ENCODE data around the gene RPS6KA5. TPM values are rescaled to one million over a fixed set of nuclear protein-coding genes. Genes with fewer than 3 reads are reported as not detected.
"Not testable (repeated sequence)": the region's sequence is repeated elsewhere in the genome, so short reads cannot be mapped to it uniquely, and the experiment has no call there.

Gene RPS6KA5
- total RNA-seq, 1 donor from 2014 or later = 3.6 TPM

DNA sequence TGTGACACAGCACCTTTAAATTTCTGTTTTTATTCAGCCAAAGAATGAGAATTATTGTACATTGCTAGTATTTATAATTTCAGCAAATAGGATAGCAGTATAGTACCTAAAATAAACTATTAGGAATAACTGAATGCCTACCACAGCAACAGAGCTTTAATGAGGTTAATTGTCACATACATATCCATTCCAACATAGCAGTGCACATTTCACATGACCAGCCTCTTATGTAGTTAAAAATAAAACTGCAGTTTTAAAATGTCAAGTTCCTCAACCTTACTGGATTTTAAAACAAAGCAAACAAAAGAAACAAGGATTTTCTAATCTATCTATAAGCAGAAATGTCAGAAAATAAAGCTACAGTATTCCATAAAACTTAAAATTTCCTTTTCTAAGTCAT lies 193.6 kb downstream of the RPS6KA5 start:
- TF ChIP-seq, protein P1, sequence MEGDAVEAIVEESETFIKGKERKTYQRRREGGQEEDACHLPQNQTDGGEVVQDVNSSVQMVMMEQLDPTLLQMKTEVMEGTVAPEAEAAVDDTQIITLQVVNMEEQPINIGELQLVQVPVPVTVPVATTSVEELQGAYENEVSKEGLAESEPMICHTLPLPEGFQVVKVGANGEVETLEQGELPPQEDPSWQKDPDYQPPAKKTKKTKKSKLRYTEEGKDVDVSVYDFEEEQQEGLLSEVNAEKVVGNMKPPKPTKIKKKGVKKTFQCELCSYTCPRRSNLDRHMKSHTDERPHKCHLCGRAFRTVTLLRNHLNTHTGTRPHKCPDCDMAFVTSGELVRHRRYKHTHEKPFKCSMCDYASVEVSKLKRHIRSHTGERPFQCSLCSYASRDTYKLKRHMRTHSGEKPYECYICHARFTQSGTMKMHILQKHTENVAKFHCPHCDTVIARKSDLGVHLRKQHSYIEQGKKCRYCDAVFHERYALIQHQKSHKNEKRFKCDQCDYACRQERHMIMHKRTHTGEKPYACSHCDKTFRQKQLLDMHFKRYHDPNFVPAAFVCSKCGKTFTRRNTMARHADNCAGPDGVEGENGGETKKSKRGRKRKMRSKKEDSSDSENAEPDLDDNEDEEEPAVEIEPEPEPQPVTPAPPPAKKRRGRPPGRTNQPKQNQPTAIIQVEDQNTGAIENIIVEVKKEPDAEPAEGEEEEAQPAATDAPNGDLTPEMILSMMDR (conservative IDR thresholded peaks at IDR 0.05; ENCODE audit: low read depth, low read length) = no peak
- no peak for DNase-seq (ENCODE audit: low read depth)
- H3K4me3 ChIP-seq (ENCODE audit: low read depth, low read length) = no peak overlapping the region

DNA sequence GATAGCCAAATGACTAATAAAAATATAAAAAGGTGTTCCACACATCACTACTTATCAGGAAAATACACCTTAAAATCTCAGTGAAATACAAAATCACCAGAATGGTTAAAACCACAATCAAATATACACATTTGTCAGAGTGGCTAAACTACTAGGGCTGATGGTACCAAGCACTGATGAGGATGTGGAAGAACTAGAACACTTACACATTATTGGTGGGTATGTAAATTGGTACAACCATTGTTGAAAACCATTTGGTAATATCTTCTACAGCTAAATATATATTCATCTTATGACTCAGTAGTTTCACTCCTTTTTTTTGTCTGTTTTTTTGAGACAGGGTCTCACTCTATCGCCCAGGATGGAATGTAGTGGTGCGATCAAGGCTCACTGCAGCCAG lies 195.7 kb downstream of the RPS6KA5 start:
- TF ChIP-seq, protein P1 (conservative IDR thresholded peaks at IDR 0.05; ENCODE audit: low read depth, low read length) = no peak
- no peak overlapping the region for H3K4me3 ChIP-seq (ENCODE audit: low read depth, low read length)
- DNase-seq (ENCODE audit: low read depth) = no peak

GRCh38 chr14:90858511-90858910 lies 201.9 kb downstream of the RPS6KA5 start:
- no peak for DNase-seq (ENCODE audit: low read depth)
- no peak overlapping the region for H3K4me3 ChIP-seq (ENCODE audit: low read depth, low read length)
- TF ChIP-seq, protein P1 (conservative IDR thresholded peaks at IDR 0.05; ENCODE audit: low read depth, low read length) = no peak

- TF ChIP-seq, protein P1 (conservative IDR thresholded peaks at IDR 0.05; ENCODE audit: low read depth, low read length) = no peak
- no peak for DNase-seq (ENCODE audit: low read depth)
- no peak overlapping the region for H3K4me3 ChIP-seq (ENCODE audit: low read depth, low read length)
Measured at GRCh38 chr14:90857866-90858265, 202.6 kb downstream of the RPS6KA5 start.

- H3K4me3 ChIP-seq (ENCODE audit: low read depth, low read length); DNase-seq (ENCODE audit: low read depth): not testable (repeated sequence)
Measured at GRCh38 chr14:90856115-90856514, 204.3 kb downstream of the RPS6KA5 start.

- no peak for DNase-seq (ENCODE audit: low read depth)
- H3K4me3 ChIP-seq (ENCODE audit: low read depth, low read length) = no peak overlapping the region
- TF ChIP-seq, protein P1 (conservative IDR thresholded peaks at IDR 0.05; ENCODE audit: low read depth, low read length) = no peak
Measured at GRCh38 chr14:90853116-90853515, 207.3 kb downstream of the RPS6KA5 start.

DNA sequence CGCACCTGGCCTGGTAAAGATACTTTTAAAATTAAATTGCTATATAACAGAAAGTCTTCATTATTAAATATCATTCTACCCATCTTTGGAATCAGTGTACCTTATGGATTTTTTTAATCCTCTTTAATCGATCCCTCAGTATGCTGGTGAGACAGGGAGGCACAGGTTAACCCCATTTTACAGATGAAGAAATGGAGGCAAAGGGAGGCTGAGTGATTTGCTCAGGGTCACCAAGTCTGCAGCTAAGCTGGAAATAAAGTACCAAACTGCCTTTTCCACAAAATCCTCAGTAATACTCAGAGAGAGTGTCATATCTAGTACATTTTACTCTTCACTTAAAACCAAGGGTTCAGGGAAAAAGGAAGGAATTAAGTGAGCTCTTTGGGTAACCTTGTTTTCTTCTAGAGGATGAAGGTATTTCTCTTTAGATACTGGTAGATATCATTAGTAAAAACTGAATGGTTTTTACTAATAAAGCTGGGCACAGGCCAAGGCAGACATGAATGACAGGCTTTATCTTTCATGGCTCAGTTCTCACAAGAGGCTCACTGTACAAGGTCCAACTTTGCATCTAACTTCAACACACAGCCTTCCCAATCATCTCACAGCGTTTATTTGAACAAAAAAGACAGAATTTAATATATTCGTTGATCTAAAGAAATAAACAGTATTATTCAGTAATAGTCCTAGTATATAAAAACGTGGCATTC lies 209.0 kb downstream of the RPS6KA5 start:
- no peak for DNase-seq (ENCODE audit: low read depth)
- TF ChIP-seq, protein P1 (conservative IDR thresholded peaks at IDR 0.05; ENCODE audit: low read depth, low read length) = no peak
- no peak overlapping the region for H3K4me3 ChIP-seq (ENCODE audit: low read depth, low read length)
